Measurements from ENCODE around the gene EPHB1.

DNA sequence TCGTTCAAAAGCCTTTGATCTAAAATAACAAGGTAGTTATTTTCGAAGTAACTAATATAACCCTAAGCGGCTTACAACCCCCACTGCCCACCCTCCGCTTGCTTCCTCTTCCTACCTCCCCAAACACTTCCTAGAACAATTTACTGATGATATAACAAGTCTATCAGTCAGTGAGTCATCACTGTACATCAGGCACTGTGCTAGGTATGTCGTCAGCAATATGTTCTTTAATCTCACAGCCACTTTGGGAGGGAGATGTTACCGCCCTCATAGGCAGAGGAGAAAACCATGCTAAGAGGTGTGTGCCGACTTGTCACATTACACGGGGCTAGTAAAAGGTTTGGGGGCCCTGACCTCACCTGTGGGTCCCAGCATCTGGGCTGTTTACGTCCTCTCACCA is 381.8 kb downstream of the EPHB1 start:
- TF ChIP-seq, protein P1, sequence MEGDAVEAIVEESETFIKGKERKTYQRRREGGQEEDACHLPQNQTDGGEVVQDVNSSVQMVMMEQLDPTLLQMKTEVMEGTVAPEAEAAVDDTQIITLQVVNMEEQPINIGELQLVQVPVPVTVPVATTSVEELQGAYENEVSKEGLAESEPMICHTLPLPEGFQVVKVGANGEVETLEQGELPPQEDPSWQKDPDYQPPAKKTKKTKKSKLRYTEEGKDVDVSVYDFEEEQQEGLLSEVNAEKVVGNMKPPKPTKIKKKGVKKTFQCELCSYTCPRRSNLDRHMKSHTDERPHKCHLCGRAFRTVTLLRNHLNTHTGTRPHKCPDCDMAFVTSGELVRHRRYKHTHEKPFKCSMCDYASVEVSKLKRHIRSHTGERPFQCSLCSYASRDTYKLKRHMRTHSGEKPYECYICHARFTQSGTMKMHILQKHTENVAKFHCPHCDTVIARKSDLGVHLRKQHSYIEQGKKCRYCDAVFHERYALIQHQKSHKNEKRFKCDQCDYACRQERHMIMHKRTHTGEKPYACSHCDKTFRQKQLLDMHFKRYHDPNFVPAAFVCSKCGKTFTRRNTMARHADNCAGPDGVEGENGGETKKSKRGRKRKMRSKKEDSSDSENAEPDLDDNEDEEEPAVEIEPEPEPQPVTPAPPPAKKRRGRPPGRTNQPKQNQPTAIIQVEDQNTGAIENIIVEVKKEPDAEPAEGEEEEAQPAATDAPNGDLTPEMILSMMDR (IDR thresholded peaks at IDR 0.05; ENCODE audit: poor library complexity, severe bottlenecking) = no peak
- TF ChIP-seq, protein P2, sequence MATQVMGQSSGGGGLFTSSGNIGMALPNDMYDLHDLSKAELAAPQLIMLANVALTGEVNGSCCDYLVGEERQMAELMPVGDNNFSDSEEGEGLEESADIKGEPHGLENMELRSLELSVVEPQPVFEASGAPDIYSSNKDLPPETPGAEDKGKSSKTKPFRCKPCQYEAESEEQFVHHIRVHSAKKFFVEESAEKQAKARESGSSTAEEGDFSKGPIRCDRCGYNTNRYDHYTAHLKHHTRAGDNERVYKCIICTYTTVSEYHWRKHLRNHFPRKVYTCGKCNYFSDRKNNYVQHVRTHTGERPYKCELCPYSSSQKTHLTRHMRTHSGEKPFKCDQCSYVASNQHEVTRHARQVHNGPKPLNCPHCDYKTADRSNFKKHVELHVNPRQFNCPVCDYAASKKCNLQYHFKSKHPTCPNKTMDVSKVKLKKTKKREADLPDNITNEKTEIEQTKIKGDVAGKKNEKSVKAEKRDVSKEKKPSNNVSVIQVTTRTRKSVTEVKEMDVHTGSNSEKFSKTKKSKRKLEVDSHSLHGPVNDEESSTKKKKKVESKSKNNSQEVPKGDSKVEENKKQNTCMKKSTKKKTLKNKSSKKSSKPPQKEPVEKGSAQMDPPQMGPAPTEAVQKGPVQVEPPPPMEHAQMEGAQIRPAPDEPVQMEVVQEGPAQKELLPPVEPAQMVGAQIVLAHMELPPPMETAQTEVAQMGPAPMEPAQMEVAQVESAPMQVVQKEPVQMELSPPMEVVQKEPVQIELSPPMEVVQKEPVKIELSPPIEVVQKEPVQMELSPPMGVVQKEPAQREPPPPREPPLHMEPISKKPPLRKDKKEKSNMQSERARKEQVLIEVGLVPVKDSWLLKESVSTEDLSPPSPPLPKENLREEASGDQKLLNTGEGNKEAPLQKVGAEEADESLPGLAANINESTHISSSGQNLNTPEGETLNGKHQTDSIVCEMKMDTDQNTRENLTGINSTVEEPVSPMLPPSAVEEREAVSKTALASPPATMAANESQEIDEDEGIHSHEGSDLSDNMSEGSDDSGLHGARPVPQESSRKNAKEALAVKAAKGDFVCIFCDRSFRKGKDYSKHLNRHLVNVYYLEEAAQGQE (IDR thresholded peaks at IDR 0.05; ENCODE audit: borderline replicate concordance) = no peak
- TF ChIP-seq POLR2AphosphoS5 (IDR thresholded peaks at IDR 0.05) (no peak), EZH2 (IDR thresholded peaks at IDR 0.05; ENCODE audit: borderline replicate concordance, insufficient read depth, low read length, poor library complexity, severe bottlenecking) (no peak), EP300 (conservative IDR thresholded peaks at IDR 0.05; ENCODE audit: poor library complexity, severe bottlenecking) (no peak)
